ENCODE data around the gene KIZ. TPM values are rescaled to one million over a fixed set of nuclear protein-coding genes. Genes with fewer than 3 reads are reported as not detected.

Gene KIZ
- total RNA-seq, 1 donor from 2014 or later: 15.0 TPM

DNA sequence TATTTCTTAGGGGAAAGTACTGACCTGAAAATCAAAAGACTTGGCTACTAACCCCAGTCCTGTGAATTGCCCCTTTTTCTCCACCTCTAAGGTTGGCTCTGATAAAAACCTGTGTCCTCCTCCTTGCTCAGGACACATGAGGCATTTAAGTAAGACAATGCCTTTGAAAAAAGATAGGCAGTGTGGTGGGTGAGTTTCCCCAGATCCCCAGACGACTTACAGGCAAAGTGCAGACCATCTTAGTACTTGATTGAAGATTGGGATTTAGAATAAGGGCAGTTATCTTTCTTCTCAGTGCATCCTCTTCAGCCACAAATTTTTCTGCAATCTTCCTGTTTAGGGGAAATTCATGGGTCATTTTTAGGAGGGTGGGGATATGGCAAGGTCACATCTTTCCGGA is 87.8 kb downstream of the KIZ start:
- Mint-ChIP-seq H3K27me3 (ENCODE audit: low read depth) (peaks cover 3% of the 10 kb centered on the region), H3K9me3 (no peaks in the 10 kb centered on the region), H3K4me3 (no peak overlapping the region), H3K4me1 (peaks cover 6% of the 10 kb centered on the region), H3K27ac (ENCODE audit: unreplicated experiment) (no peak overlapping the region), H3K36me3 (ENCODE audit: low read depth) (no peaks in the 10 kb centered on the region)
- TF ChIP-seq, protein P1, sequence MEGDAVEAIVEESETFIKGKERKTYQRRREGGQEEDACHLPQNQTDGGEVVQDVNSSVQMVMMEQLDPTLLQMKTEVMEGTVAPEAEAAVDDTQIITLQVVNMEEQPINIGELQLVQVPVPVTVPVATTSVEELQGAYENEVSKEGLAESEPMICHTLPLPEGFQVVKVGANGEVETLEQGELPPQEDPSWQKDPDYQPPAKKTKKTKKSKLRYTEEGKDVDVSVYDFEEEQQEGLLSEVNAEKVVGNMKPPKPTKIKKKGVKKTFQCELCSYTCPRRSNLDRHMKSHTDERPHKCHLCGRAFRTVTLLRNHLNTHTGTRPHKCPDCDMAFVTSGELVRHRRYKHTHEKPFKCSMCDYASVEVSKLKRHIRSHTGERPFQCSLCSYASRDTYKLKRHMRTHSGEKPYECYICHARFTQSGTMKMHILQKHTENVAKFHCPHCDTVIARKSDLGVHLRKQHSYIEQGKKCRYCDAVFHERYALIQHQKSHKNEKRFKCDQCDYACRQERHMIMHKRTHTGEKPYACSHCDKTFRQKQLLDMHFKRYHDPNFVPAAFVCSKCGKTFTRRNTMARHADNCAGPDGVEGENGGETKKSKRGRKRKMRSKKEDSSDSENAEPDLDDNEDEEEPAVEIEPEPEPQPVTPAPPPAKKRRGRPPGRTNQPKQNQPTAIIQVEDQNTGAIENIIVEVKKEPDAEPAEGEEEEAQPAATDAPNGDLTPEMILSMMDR (conservative IDR thresholded peaks at IDR 0.05): no peak
- no peak for DNase-seq (ENCODE audit: low read depth, low spot score)

DNA sequence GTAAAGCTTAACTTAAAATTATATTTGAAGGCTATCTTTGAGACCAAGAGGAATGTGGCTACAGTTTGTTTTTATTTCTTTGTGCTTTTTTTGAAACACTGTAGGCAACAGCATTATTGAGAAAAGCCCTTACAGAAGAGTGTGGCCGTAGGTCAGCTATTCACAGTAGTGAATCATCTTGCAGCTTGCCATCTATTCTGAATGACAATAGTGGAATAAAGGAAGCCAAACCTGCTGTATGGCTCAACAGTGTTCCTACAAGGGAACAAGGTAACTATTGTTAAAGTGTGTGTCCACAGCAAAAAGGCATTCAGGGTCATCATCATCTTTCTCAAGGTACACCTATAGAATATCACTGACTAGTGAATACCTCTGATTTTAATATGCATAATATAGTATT is 88.5 kb downstream of the KIZ start:
- DNase-seq (ENCODE audit: low read depth, low spot score): no peak
- no peaks in the 10 kb centered on the region for H3K9me3 Mint-ChIP-seq
- H3K36me3 Mint-ChIP-seq (ENCODE audit: low read depth): no peaks in the 10 kb centered on the region
- H3K27ac Mint-ChIP-seq (ENCODE audit: unreplicated experiment): no peak overlapping the region
- TF ChIP-seq, protein P1 (conservative IDR thresholded peaks at IDR 0.05): no peak
- peaks cover 6% of the 10 kb centered on the region for H3K4me1 Mint-ChIP-seq
- H3K27me3 Mint-ChIP-seq (ENCODE audit: low read depth): peaks cover 3% of the 10 kb centered on the region
- no peak overlapping the region for H3K4me3 Mint-ChIP-seq

DNA sequence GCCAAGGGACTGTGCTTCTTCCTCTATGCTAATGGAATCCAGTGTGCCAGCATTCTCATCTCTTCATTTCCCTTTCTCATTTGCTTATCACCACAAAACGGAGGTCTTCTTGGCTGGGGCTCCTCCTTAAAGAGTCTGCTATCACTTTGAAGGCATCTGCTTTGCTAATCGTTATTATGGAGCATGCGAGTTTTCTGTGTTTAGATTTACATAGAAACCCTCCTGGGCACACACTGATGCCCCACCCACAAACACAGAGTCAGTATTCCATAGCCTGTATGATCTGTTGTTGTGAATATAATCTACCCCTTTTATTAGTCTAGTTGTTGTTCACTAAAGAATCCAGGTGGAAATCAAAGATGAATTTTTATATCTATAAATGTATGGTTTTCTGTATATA is 93.8 kb downstream of the KIZ start:
- Mint-ChIP-seq H3K27me3 (ENCODE audit: low read depth) (peaks cover under 1% of the 10 kb centered on the region), H3K4me1 (peaks cover 4% of the 10 kb centered on the region), H3K4me3 (no peak overlapping the region), H3K9me3 (no peaks in the 10 kb centered on the region), H3K27ac (ENCODE audit: unreplicated experiment) (no peak overlapping the region), H3K36me3 (ENCODE audit: low read depth) (no peaks in the 10 kb centered on the region)
- no peak for DNase-seq (ENCODE audit: low read depth, low spot score)
- TF ChIP-seq, protein P1 (conservative IDR thresholded peaks at IDR 0.05): no peak

DNA sequence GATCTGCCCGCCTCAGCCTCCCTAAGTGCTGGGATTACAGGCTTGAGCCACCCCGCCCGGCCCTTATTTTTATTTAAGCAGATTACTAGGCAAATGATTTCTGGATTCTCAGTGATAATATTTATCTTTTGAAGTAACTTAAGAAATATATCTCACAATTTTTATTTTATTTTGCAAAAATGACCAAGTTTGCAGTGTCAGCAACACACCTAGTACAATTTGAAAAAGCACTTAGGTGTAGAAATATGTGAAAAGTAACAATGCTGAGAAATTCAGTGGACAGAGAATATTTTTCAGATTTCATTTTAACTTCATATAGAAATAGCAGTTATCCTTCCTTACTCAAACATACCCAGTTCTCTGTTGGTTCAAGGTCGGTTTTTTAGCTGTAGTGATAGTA is 98.3 kb downstream of the KIZ start:
- peaks cover 6% of the 10 kb centered on the region for H3K4me1 Mint-ChIP-seq
- H3K36me3 Mint-ChIP-seq (ENCODE audit: low read depth): no peaks in the 10 kb centered on the region
- no peaks in the 10 kb centered on the region for H3K9me3 Mint-ChIP-seq
- peaks cover 32% of the 10 kb centered on the region for H3K27me3 Mint-ChIP-seq (ENCODE audit: low read depth)
- H3K4me3 Mint-ChIP-seq: no peak overlapping the region
- no peak for DNase-seq (ENCODE audit: low read depth, low spot score)
- TF ChIP-seq, protein P1 (conservative IDR thresholded peaks at IDR 0.05): no peak
- H3K27ac Mint-ChIP-seq (ENCODE audit: unreplicated experiment): no peak overlapping the region

DNA sequence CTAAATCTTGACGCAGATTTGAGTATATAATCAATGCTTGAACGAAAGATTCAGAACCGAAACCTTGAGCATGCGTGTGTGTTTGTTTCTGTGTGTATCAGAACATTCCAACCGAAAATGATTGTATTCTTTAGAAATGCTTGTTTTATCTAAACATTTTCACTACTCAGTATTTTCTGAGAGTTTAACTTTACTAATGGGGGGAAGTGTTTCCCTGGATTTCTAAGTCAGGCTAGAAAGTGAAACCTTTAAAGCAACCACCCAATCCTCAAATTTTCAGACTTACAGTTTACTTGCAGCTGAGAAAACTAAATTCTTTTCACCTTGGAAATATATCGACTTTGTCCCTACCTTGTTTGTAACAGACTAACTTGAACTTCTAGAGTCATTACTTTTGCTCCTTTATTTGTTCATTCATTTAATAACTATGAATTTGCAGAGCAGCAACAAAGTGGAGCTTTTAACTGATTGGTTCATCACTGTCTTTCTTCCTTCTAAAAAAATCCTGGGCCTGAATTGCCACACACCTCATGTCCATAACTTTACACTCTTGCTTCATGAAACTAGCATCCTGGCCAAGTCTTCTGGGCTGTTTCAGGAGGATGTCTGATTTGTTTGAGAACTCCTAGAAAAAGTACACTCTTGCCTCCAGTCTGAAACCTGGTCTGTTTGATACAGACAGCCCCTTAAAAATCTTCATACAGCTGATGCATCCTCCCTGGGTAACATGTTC is 99.5 kb downstream of the KIZ start:
- TF ChIP-seq, protein P1 (conservative IDR thresholded peaks at IDR 0.05): no peak
- no peaks in the 10 kb centered on the region for H3K9me3 Mint-ChIP-seq
- H3K36me3 Mint-ChIP-seq (ENCODE audit: low read depth): no peaks in the 10 kb centered on the region

More for the DNA sequence above, 99.5 kb downstream of the KIZ start:
- peaks cover 6% of the 10 kb centered on the region for H3K4me1 Mint-ChIP-seq
- no peak overlapping the region for H3K4me3 Mint-ChIP-seq
- no peak for DNase-seq (ENCODE audit: low read depth, low spot score)
- no peak overlapping the region for H3K27ac Mint-ChIP-seq (ENCODE audit: unreplicated experiment)
- peaks cover 32% of the 10 kb centered on the region for H3K27me3 Mint-ChIP-seq (ENCODE audit: low read depth)

Data from neural crest cell (in vitro differentiated cells).